Measurements from ENCODE around the gene UNC5C.
"Not testable (repeated sequence)": the region's sequence is repeated elsewhere in the genome, so short reads cannot be mapped to it uniquely, and the experiment has no call there.

Gene UNC5C

GRCh38 chr4:95193391-95194224 is 355.2 kb downstream of the UNC5C start:
- Mint-ChIP-seq H3K27me3 (no peaks in the 10 kb centered on the region), H3K36me3 (ENCODE audit: low read depth) (no peaks in the 10 kb centered on the region), H3K27ac (no peak overlapping the region), H3K4me3 (no peak overlapping the region), H3K4me1 (ENCODE audit: low read depth) (peaks cover 13% of the 10 kb centered on the region), H3K9me3 (no peaks in the 10 kb centered on the region)
- DNase-seq, result no peak

- no peak for DNase-seq
- no peak overlapping the region for H3K27ac Mint-ChIP-seq
- H3K9me3 Mint-ChIP-seq, result no peaks in the 10 kb centered on the region
- no peaks in the 10 kb centered on the region for H3K36me3 Mint-ChIP-seq (ENCODE audit: low read depth)
- no peak overlapping the region for H3K4me3 Mint-ChIP-seq
- H3K4me1 Mint-ChIP-seq (ENCODE audit: low read depth), result peaks cover 19% of the 10 kb centered on the region
- H3K27me3 Mint-ChIP-seq, result no peaks in the 10 kb centered on the region
These were observed 357.2 kb downstream of the UNC5C start for GRCh38 chr4:95191537-95191936.

- Mint-ChIP-seq H3K36me3 (ENCODE audit: low read depth) (no peaks in the 10 kb centered on the region), H3K9me3 (no peaks in the 10 kb centered on the region), H3K4me1 (ENCODE audit: low read depth) (peaks cover 19% of the 10 kb centered on the region), H3K27me3 (no peaks in the 10 kb centered on the region), H3K27ac (no peak overlapping the region), H3K4me3 (no peak overlapping the region)
- DNase-seq, result no peak
These were observed 357.9 kb downstream of the UNC5C start for GRCh38 chr4:95190751-95191436.

- Mint-ChIP-seq H3K4me3 (no peak overlapping the region), H3K27ac (no peak overlapping the region)
These were observed 359.9 kb downstream of the UNC5C start for GRCh38 chr4:95188701-95189370.

GRCh38 chr4:95186666-95187065 is 362.1 kb downstream of the UNC5C start:
- Mint-ChIP-seq H3K4me3 (no peak overlapping the region), H3K4me1 (ENCODE audit: low read depth) (peaks cover 16% of the 10 kb centered on the region), H3K9me3 (no peaks in the 10 kb centered on the region), H3K27me3 (peaks cover 3% of the 10 kb centered on the region), H3K36me3 (ENCODE audit: low read depth) (no peaks in the 10 kb centered on the region), H3K27ac (no peak overlapping the region)
- DNase-seq, result no peak

More at GRCh38 chr4:95188701-95189370, 359.9 kb downstream of the UNC5C start:
- Mint-ChIP-seq H3K9me3 (no peaks in the 10 kb centered on the region), H3K27me3 (peaks cover 3% of the 10 kb centered on the region), H3K4me1 (ENCODE audit: low read depth) (peaks cover 19% of the 10 kb centered on the region), H3K36me3 (ENCODE audit: low read depth) (no peaks in the 10 kb centered on the region)
- no peak for DNase-seq

GRCh38 chr4:95183656-95184408 is 364.9 kb downstream of the UNC5C start:
- Mint-ChIP-seq H3K27me3 (peaks cover 3% of the 10 kb centered on the region), H3K4me3 (no peak overlapping the region), H3K4me1 (ENCODE audit: low read depth) (peaks cover 8% of the 10 kb centered on the region), H3K36me3 (ENCODE audit: low read depth) (no peaks in the 10 kb centered on the region), H3K27ac (no peak overlapping the region), H3K9me3 (no peaks in the 10 kb centered on the region)
- DNase-seq, result no peak

GRCh38 chr4:95181996-95182306 is 366.8 kb downstream of the UNC5C start:
- H3K36me3 Mint-ChIP-seq (ENCODE audit: low read depth), result no peaks in the 10 kb centered on the region
- no peaks in the 10 kb centered on the region for H3K4me1 Mint-ChIP-seq (ENCODE audit: low read depth)
- no peak overlapping the region for H3K27ac Mint-ChIP-seq
- H3K4me3 Mint-ChIP-seq, result no peak overlapping the region
- no peaks in the 10 kb centered on the region for H3K9me3 Mint-ChIP-seq
- peaks cover 3% of the 10 kb centered on the region for H3K27me3 Mint-ChIP-seq
- no peak for DNase-seq

- H3K27ac Mint-ChIP-seq, result no peak overlapping the region
- no peak overlapping the region for H3K4me3 Mint-ChIP-seq
- no peaks in the 10 kb centered on the region for H3K36me3 Mint-ChIP-seq (ENCODE audit: low read depth)
- no peaks in the 10 kb centered on the region for H3K4me1 Mint-ChIP-seq (ENCODE audit: low read depth)
- peaks cover 3% of the 10 kb centered on the region for H3K27me3 Mint-ChIP-seq
- no peaks in the 10 kb centered on the region for H3K9me3 Mint-ChIP-seq
- no peak for DNase-seq
These were observed 367.4 kb downstream of the UNC5C start for GRCh38 chr4:95181243-95181995.

- H3K9me3 Mint-ChIP-seq, result no peaks in the 10 kb centered on the region
- H3K27me3 Mint-ChIP-seq, result peaks cover 3% of the 10 kb centered on the region
- no peaks in the 10 kb centered on the region for H3K36me3 Mint-ChIP-seq (ENCODE audit: low read depth)
- H3K4me3 Mint-ChIP-seq, result no peak overlapping the region
- H3K4me1 Mint-ChIP-seq (ENCODE audit: low read depth), result no peaks in the 10 kb centered on the region
- no peak overlapping the region for H3K27ac Mint-ChIP-seq
- no peak for DNase-seq
These were observed 368.1 kb downstream of the UNC5C start for GRCh38 chr4:95180531-95181242.

GRCh38 chr4:95178938-95179337 is 369.8 kb downstream of the UNC5C start:
- Mint-ChIP-seq H3K27me3 (no peaks in the 10 kb centered on the region), H3K36me3 (ENCODE audit: low read depth) (no peaks in the 10 kb centered on the region), H3K4me1 (ENCODE audit: low read depth) (no peaks in the 10 kb centered on the region), H3K27ac (no peak overlapping the region), H3K9me3 (no peaks in the 10 kb centered on the region), H3K4me3 (no peak overlapping the region)
- no peak for DNase-seq

GRCh38 chr4:95171377-95171776 is 377.4 kb downstream of the UNC5C start:
- not testable (repeated sequence) for H3K36me3 Mint-ChIP-seq (ENCODE audit: low read depth); H3K4me3 Mint-ChIP-seq; H3K27me3 Mint-ChIP-seq; DNase-seq; H3K9me3 Mint-ChIP-seq; H3K4me1 Mint-ChIP-seq (ENCODE audit: low read depth); H3K27ac Mint-ChIP-seq

GRCh38 chr4:95170176-95170575 is 378.6 kb downstream of the UNC5C start:
- DNase-seq, result no peak
- H3K4me3 Mint-ChIP-seq, result no peak overlapping the region
- no peaks in the 10 kb centered on the region for H3K27me3 Mint-ChIP-seq
- no peaks in the 10 kb centered on the region for H3K9me3 Mint-ChIP-seq
- peaks cover 5% of the 10 kb centered on the region for H3K4me1 Mint-ChIP-seq (ENCODE audit: low read depth)
- no peaks in the 10 kb centered on the region for H3K36me3 Mint-ChIP-seq (ENCODE audit: low read depth)
- no peak overlapping the region for H3K27ac Mint-ChIP-seq

- Mint-ChIP-seq H3K27me3 (no peaks in the 10 kb centered on the region), H3K4me3 (no peak overlapping the region), H3K36me3 (ENCODE audit: low read depth) (no peaks in the 10 kb centered on the region), H3K4me1 (ENCODE audit: low read depth) (peaks cover 5% of the 10 kb centered on the region), H3K9me3 (no peaks in the 10 kb centered on the region), H3K27ac (no peak overlapping the region)
- no peak for DNase-seq
These were observed 381.0 kb downstream of the UNC5C start for GRCh38 chr4:95167805-95168204.

All from activated T-cell treated with anti-CD3 and anti-CD28 coated beads, Interleukin-2, amount 50 U/mL, for 24 hours (primary cell).